IMR-90 (cell line): Measurements from ENCODE around the gene CREB5. TPM values are rescaled to one million over a fixed set of nuclear protein-coding genes. Genes with fewer than 3 reads are reported as not detected.

Experiments
- ATAC-seq: fragments of 200-7000 bp; cut with Tn5 transposase; 2 replicates; pipeline ENCODE4 v1.9.1; 2020; ENCODE audit warnings: low read depth, mild to moderate bottlenecking, moderate library complexity
- BruUV-seq: library from RNA; stranded (reverse); fragments of 400-500 nt; replicated peaks from 2 replicates; lab custom pipeline; 2021; lab: Mats Ljungman, UMichigan
- CTCF ChIA-PET: fragments of 300-600 bp; formaldehyde crosslinking; extraction: SDS; loops from one replicate; lab custom pipeline; 2021; ENCODE audit warnings: antibody characterized with exemption; lab: Yijun Ruan, JAX
- POLR2A ChIA-PET: fragments of 300-600 bp; sonication (Branson Sonifier 250); formaldehyde crosslinking; loops from one replicate; lab custom pipeline; 2022; ENCODE audit warnings: antibody characterized with exemption; ENCODE audit not compliant: unreplicated experiment; lab: Charles Lee
- DNase-seq: peaks from one replicate; pipeline ENCODE4 v3.0.0; 2013
- H2AFZ ChIP-seq: replicated peaks from 2 replicates; pipeline ENCODE3; 2013; ENCODE audit warnings: low read length, mild to moderate bottlenecking; ENCODE audit not compliant: poor library complexity
- H2AK5ac ChIP-seq: 2 replicates; pipeline ENCODE4 v1.6.1; 2013; ENCODE audit warnings: low read depth, low read length, inconsistent platforms
- H2AK9ac ChIP-seq: replicated peaks from 2 replicates; pipeline ENCODE3; 2013; ENCODE audit warnings: mild to moderate bottlenecking, low read depth, low read length, moderate library complexity; ENCODE audit not compliant: poor library complexity
- H2BK120ac ChIP-seq: 2 replicates; pipeline ENCODE4 v1.6.1; 2013; ENCODE audit warnings: low read depth, low read length, inconsistent platforms
- H2BK15ac ChIP-seq: 3 replicates; pipeline ENCODE4 v1.6.1; 2013; ENCODE audit warnings: low read depth, low read length, inconsistent platforms
- H2BK20ac ChIP-seq: 2 replicates; pipeline ENCODE4 v1.6.1; 2013; ENCODE audit warnings: low read depth, mild to moderate bottlenecking, inconsistent platforms, low read length, moderate library complexity
- H2BK5ac ChIP-seq: 2 replicates; pipeline ENCODE4 v1.6.1; 2013; ENCODE audit warnings: mild to moderate bottlenecking, low read depth, low read length, inconsistent platforms; ENCODE audit not compliant: poor library complexity, severe bottlenecking
- H3K14ac ChIP-seq: replicated peaks from 2 replicates; pipeline ENCODE4 v1.6.1; 2013; ENCODE audit warnings: low read depth, low read length, inconsistent platforms
- H3K18ac ChIP-seq: 2 replicates; pipeline ENCODE4 v1.6.1; 2013; ENCODE audit warnings: low read depth, low read length, control low read depth
- H3K23ac ChIP-seq: 2 replicates; pipeline ENCODE4 v1.6.1; 2013; ENCODE audit warnings: low read depth, low read length, inconsistent platforms
- H3K27ac ChIP-seq: 2 replicates; pipeline ENCODE4 v1.5.1; 2013; ENCODE audit warnings: mild to moderate bottlenecking, control low read depth, low read length; ENCODE audit not compliant: insufficient read depth
- H3K27me3 ChIP-seq: 2 replicates; pipeline ENCODE4 v1.6.1; 2013; ENCODE audit warnings: low read length; ENCODE audit not compliant: control insufficient read depth, insufficient read depth
- H3K36me3 ChIP-seq: 2 replicates; pipeline ENCODE4 v1.6.1; 2013; ENCODE audit warnings: low read length, mixed read lengths; ENCODE audit not compliant: control insufficient read depth, insufficient read depth
- H3K4ac ChIP-seq: 2 replicates; pipeline ENCODE4 v1.6.1; 2013; ENCODE audit warnings: low read depth, low read length, inconsistent platforms
- H3K4me1 ChIP-seq: 2 replicates; pipeline ENCODE4 v1.6.1; 2013; ENCODE audit warnings: low read length, mixed read lengths; ENCODE audit not compliant: control insufficient read depth, insufficient read depth
- H3K4me2 ChIP-seq: 2 replicates; pipeline ENCODE4 v1.6.1; 2013; ENCODE audit warnings: low read depth, mild to moderate bottlenecking, control low read depth, low read length, moderate library complexity
- H3K4me3 ChIP-seq: 2 replicates; pipeline ENCODE4 v1.5.1; 2013; ENCODE audit warnings: low read depth, mild to moderate bottlenecking, control low read depth, low read length, moderate library complexity; ENCODE audit not compliant: insufficient read depth
- H3K56ac ChIP-seq: 2 replicates; pipeline ENCODE4 v1.6.1; 2013; ENCODE audit warnings: low read length, inconsistent platforms; ENCODE audit not compliant: insufficient read depth; ENCODE audit errors: extremely low read depth
- H3K79me1 ChIP-seq, 2 experiments: 2 replicates each; pipeline ENCODE4 v1.6.1; 2013; ENCODE audit warnings: low read length in 2 of 2, inconsistent platforms in 1 of 2, low read depth in 1 of 2
- H3K9ac ChIP-seq: 2 replicates; pipeline ENCODE4 v1.6.1; 2013; ENCODE audit warnings: low read depth, low read length, control low read depth
- H3K9me1 ChIP-seq: 2 replicates; pipeline ENCODE4 v1.6.1; 2013; ENCODE audit warnings: low read length, inconsistent platforms; ENCODE audit not compliant: insufficient read depth
- H3K9me3 ChIP-seq: 2 replicates; pipeline ENCODE4 v1.6.1; 2013; ENCODE audit warnings: low read length; ENCODE audit not compliant: control insufficient read depth, insufficient read depth
- H4K20me1 ChIP-seq: 2 replicates; pipeline ENCODE4 v1.6.1; 2013; ENCODE audit warnings: low read length, inconsistent platforms; ENCODE audit not compliant: insufficient read depth
- H4K5ac ChIP-seq: 2 replicates; pipeline ENCODE4 v1.6.1; 2013; ENCODE audit warnings: mild to moderate bottlenecking, low read depth, low read length, control low read depth
- H4K8ac ChIP-seq, 2 experiments: 2 replicates each; pipeline ENCODE4 v1.6.1; 2013; ENCODE audit warnings: low read depth in 2 of 2, low read length in 2 of 2, control low read depth in 1 of 2, inconsistent platforms in 1 of 2
- H4K91ac ChIP-seq: 2 replicates; pipeline ENCODE4 v1.6.1; 2013; ENCODE audit warnings: low read depth, low read length, inconsistent platforms; ENCODE audit not compliant: insufficient read depth
- BHLHE40 ChIP-seq: fragments of 150-350 bp; IDR thresholded peaks from 2 replicates; pipeline ENCODE4 v1.6.1; 2016; ENCODE audit warnings: mild to moderate bottlenecking, low read depth, low read length
- CEBPB ChIP-seq: IDR thresholded peaks from 2 replicates; pipeline ENCODE4 v1.6.1; 2012; ENCODE audit warnings: low read depth, low read length, improper control_type of control experiment
- CHD1 ChIP-seq: IDR thresholded peaks from 2 replicates; pipeline ENCODE4 v1.6.1; 2012; ENCODE audit warnings: low read depth, low read length, improper control_type of control experiment
- CTCF ChIP-seq: conservative IDR thresholded peaks from 2 replicates; pipeline ENCODE4 v1.5.1; 2012; ENCODE audit warnings: mild to moderate bottlenecking, low read depth, low read length, improper control_type of control experiment
- ELK1 ChIP-seq: fragments of 150-350 bp; IDR thresholded peaks from 2 replicates; pipeline ENCODE4 v1.6.1; 2016; ENCODE audit warnings: low read depth, mild to moderate bottlenecking, low read length, moderate library complexity, borderline replicate concordance
- FOS ChIP-seq: fragments of 150-350 bp; IDR thresholded peaks from 2 replicates; pipeline ENCODE4 v1.6.1; 2016; ENCODE audit warnings: low read depth, low read length
- MAFK ChIP-seq: IDR thresholded peaks from 2 replicates; pipeline ENCODE4 v1.6.1; 2012; ENCODE audit warnings: low read depth, low read length, improper control_type of control experiment
- MAZ ChIP-seq: IDR thresholded peaks from 2 replicates; pipeline ENCODE4 v1.6.1; 2012; ENCODE audit warnings: low read depth, mild to moderate bottlenecking, low read length, improper control_type of control experiment, moderate library complexity, borderline replicate concordance
- NFE2L2 ChIP-seq: fragments of 150-350 bp; IDR thresholded peaks from 2 replicates; pipeline ENCODE4 v1.6.1; 2016; ENCODE audit warnings: low read depth, mild to moderate bottlenecking, low read length
- POLR2A ChIP-seq: IDR thresholded peaks from 2 replicates; pipeline ENCODE4 v1.6.1; 2012; ENCODE audit warnings: mild to moderate bottlenecking, low read depth, low read length
- RAD21 ChIP-seq: IDR thresholded peaks from 2 replicates; pipeline ENCODE4 v1.6.1; 2012; ENCODE audit warnings: low read length, improper control_type of control experiment
- RCOR1 ChIP-seq: IDR thresholded peaks from 2 replicates; pipeline ENCODE4 v1.6.1; 2012; ENCODE audit warnings: mild to moderate bottlenecking, low read length, improper control_type of control experiment; ENCODE audit not compliant: insufficient replicate concordance
- RFX5 ChIP-seq: IDR thresholded peaks from 2 replicates; pipeline ENCODE4 v1.8.0; 2012; ENCODE audit warnings: low read depth, mild to moderate bottlenecking, low read length, moderate library complexity
- SMC3 ChIP-seq: fragments of 150-350 bp; IDR thresholded peaks from 2 replicates; pipeline ENCODE4 v1.6.1; 2016; ENCODE audit warnings: low read depth, mild to moderate bottlenecking, antibody characterized with exemption, low read length, moderate library complexity
- USF2 ChIP-seq: fragments of 150-350 bp; IDR thresholded peaks from 2 replicates; pipeline ENCODE4 v1.6.1; 2017; ENCODE audit warnings: mild to moderate bottlenecking, antibody characterized with exemption, low read length, low read depth
- WGBS, 2 experiments: methylation state at CpG; one replicate each; pipeline versions ENCODE4 v1.1.5 to v1.1.7; 2013; ENCODE audit warnings: missing lambda C conversion rate in 2 of 2; ENCODE audit not compliant: insufficient read length in 1 of 2; ENCODE audit errors: extremely low coverage in 2 of 2; 5-methylcytosine and 5-hydroxymethylcytosine counted together
- dilution Hi-C: fragments of 300-500 bp; cut with HindIII; formaldehyde crosslinking; loops from one replicate; pipeline ENCODE4 v1.14.3; 2018; ENCODE audit warnings: low sequenced_read_pairs; ENCODE audit not compliant: unreplicated experiment
- in situ Hi-C: fragments of 300-500 bp; cut with MboI; formaldehyde crosslinking; loops from 3 replicates; pipeline ENCODE4 v1.14.3; 2019; ENCODE audit warnings: low sequenced_read_pairs, inconsistent platforms, mixed read lengths
- intact Hi-C: fragments of 100-400 bp; cut with micrococcal nuclease; formaldehyde crosslinking; loops from 2 replicates; pipeline ENCODE4 v1.10.0; 2022
- polyA plus RNA-seq, 3 experiments: library from polyadenylated mRNA; depleted of rRNA; stranded (reverse); fragments of >200 nt; gene quantifications; 2 replicates each; pipeline ENCODE4 v1.2.3, GENCODE V29; 2012; ENCODE audit warnings: low replicate concordance in 1 of 3
- total RNA-seq: library from RNA; depleted of rRNA; stranded (reverse); fragments of >200 nt; gene quantifications from 2 replicates; pipeline ENCODE4 v1.2.3, GENCODE V29; 2012

The CREB5 gene
- total and polyA plus RNA-seq, 2 of the 4 experiments (the other 2 are of a cell fraction) = 7.3 to 13.1 TPM

GRCh38 chr7:28641752-28642545, 229.6 kb downstream of the CREB5 start:
- no peaks in the 10 kb centered on the region for H3K9me3 ChIP-seq
- H2AK5ac ChIP-seq = no peak overlapping the region
- H2AFZ ChIP-seq = no peak overlapping the region
- no CpG with 5 or more reads among the region's 11 CpGs for WGBS, 2 experiments
- no peaks in the 10 kb centered on the region for H3K9me1 ChIP-seq
- TF ChIP-seq RFX5 = no peak
- TF ChIP-seq FOS = no peak
- TF ChIP-seq RCOR1 = no peak
- no peak for TF ChIP-seq USF2
- TF ChIP-seq BHLHE40 = no peak
- no peak for TF ChIP-seq SMC3
- TF ChIP-seq CEBPB = no peak
- TF ChIP-seq RAD21 = no peak
- no peak for TF ChIP-seq POLR2A
- no peak for TF ChIP-seq NFE2L2
- no peak for TF ChIP-seq MAZ
- TF ChIP-seq ELK1 = no peak
- no peak for TF ChIP-seq CTCF
- no peak for TF ChIP-seq MAFK
- no peak for TF ChIP-seq CHD1
- no peak overlapping the region for H3K4me3 ChIP-seq
- H3K4ac ChIP-seq = no peak overlapping the region
- ATAC-seq = no peak
- H2BK120ac ChIP-seq = no peak overlapping the region
- H2AK9ac ChIP-seq = no peak overlapping the region
- no peak overlapping the region for H3K18ac ChIP-seq
- no peak overlapping the region for H3K56ac ChIP-seq
- CTCF ChIA-PET = interaction anchor here (0.5 kb wide), 1 partner anchor 21 kb away, joined by 7 read pairs; no protein-coding TSS in a partner anchor
- H2BK5ac ChIP-seq = no peak overlapping the region
- intact Hi-C loops (no loop called here), dilution Hi-C loops (no loop called here), in situ Hi-C loops (no loop called here)
- no peak overlapping the region for H3K9ac ChIP-seq
- H3K23ac ChIP-seq = no peak overlapping the region
- H2BK15ac ChIP-seq = no peak overlapping the region
- no peak overlapping the region for H3K14ac ChIP-seq
- H4K20me1 ChIP-seq = no peaks in the 10 kb centered on the region
- no peak overlapping the region for H4K8ac ChIP-seq
- POLR2A ChIA-PET = no interaction called here
- no peak overlapping the region for H4K91ac ChIP-seq
- no peak overlapping the region for H4K5ac ChIP-seq
- BruUV-seq = no TSS peak
- no peaks in the 10 kb centered on the region for H3K36me3 ChIP-seq
- H3K4me2 ChIP-seq = no peak overlapping the region
- H3K4me1 ChIP-seq = no peaks in the 10 kb centered on the region
- no peak overlapping the region for H2BK20ac ChIP-seq
- H3K27ac ChIP-seq = no peak overlapping the region
- H3K79me1 ChIP-seq = no peaks in the 10 kb centered on the region
- H3K27me3 ChIP-seq = no peaks in the 10 kb centered on the region
- DNase-seq = no peak
